Amniotic stem cell (primary cell): Measurements from ENCODE around the gene ANXA2R.
"Not testable (repeated sequence)": the region's sequence is repeated elsewhere in the genome, so short reads cannot be mapped to it uniquely, and the experiment has no call there.

ENCODE experiments used
- DNase-seq: peaks from one replicate; lab custom pipeline; 2025; lab: John Stamatoyannopoulos, UW

The ANXA2R gene

GRCh38 chr5:43033841-43034590 is 6.1 kb downstream of the ANXA2R start:
- DNase-seq, result no peak

GRCh38 chr5:43027054-43027785 is 12.9 kb downstream of the ANXA2R start:
- DNase-seq, result no peak

- not testable (repeated sequence) for DNase-seq
These were observed 14.8 kb downstream of the ANXA2R start for GRCh38 chr5:43025184-43025950.

- no peak for DNase-seq
These were observed 15.9 kb downstream of the ANXA2R start for GRCh38 chr5:43024217-43024616.

GRCh38 chr5:43021151-43021550 is 19.0 kb downstream of the ANXA2R start:
- DNase-seq, result no peak

- DNase-seq, result no peak
These were observed 19.7 kb downstream of the ANXA2R start for GRCh38 chr5:43020399-43020746.

GRCh38 chr5:43019614-43020398 is 20.3 kb downstream of the ANXA2R start:
- DNase-seq, result peak; percentile 54

- no peak for DNase-seq
These were observed 20.9 kb downstream of the ANXA2R start for GRCh38 chr5:43019291-43019613.

- no peak for DNase-seq
These were observed 22.7 kb downstream of the ANXA2R start for GRCh38 chr5:43017428-43017815.

- no peak for DNase-seq
These were observed 23.8 kb downstream of the ANXA2R start for GRCh38 chr5:43016217-43016779.

GRCh38 chr5:43014522-43014921 is 25.6 kb downstream of the ANXA2R start:
- DNase-seq, result no peak

- DNase-seq, result no peak
These were observed 29.2 kb downstream of the ANXA2R start for GRCh38 chr5:43010935-43011315.

- DNase-seq, result no peak
These were observed 31.6 kb downstream of the ANXA2R start for GRCh38 chr5:43008363-43009153.

- DNase-seq, result peak; percentile 65
These were observed 32.2 kb downstream of the ANXA2R start for GRCh38 chr5:43007911-43008362.

- DNase-seq, result peak; percentile 65
These were observed 32.7 kb downstream of the ANXA2R start for GRCh38 chr5:43007246-43007910.

GRCh38 chr5:43006424-43007202 is 33.5 kb downstream of the ANXA2R start:
- DNase-seq, result no peak

- DNase-seq, result no peak
These were observed 35.1 kb downstream of the ANXA2R start for GRCh38 chr5:43005031-43005430.

- DNase-seq, result no peak
These were observed 38.4 kb downstream of the ANXA2R start for GRCh38 chr5:43001748-43002147.

GRCh38 chr5:43000914-43001313 is 39.2 kb downstream of the ANXA2R start:
- no peak for DNase-seq
